Stimulated activated CD8-positive, alpha-beta memory T cell treated with anti-CD3 and anti-CD28 coated beads, Interleukin-15, amount 100 ng/mL, for 1 hour (primary cell): ENCODE results near the gene GLI2.

Experiments
- DNase-seq: peaks from one replicate; pipeline ENCODE4 v3.0.0-alpha.2; 2020; ENCODE audit warnings: low read depth

GLI2 gene

DNA sequence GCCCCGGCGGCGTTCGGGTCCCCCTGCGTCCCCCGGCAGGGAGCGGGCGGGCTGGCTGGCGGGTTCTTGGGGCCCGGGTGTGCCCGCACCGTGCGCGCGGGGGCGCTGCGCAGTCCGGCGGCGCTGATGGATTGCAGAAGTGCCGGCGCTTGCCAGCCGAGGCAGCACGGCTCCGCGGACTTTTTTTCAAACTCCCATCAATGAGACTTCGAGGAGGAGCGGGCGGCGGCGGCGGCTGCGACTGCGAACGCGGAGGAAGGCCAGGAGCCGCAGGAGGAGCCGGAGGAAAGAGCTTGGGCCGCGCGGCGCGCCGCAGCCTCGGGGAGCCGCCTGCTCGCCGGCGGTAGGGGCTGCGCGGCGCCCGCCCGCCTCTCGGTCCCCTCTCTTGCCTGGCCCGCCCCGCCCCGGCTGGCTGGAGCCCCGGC, at the start of gene GLI2:
Gene GLI2 (plus strand): TSS at position 123 of the 425 bp plus-strand sequence. CDS start 61,453 bp downstream, outside the sequence.
- DNase-seq: no peak

GRCh38 chr2:120685974-120686297, 49.7 kb upstream of the GLI2 start:
- DNase-seq: no peak

DNA sequence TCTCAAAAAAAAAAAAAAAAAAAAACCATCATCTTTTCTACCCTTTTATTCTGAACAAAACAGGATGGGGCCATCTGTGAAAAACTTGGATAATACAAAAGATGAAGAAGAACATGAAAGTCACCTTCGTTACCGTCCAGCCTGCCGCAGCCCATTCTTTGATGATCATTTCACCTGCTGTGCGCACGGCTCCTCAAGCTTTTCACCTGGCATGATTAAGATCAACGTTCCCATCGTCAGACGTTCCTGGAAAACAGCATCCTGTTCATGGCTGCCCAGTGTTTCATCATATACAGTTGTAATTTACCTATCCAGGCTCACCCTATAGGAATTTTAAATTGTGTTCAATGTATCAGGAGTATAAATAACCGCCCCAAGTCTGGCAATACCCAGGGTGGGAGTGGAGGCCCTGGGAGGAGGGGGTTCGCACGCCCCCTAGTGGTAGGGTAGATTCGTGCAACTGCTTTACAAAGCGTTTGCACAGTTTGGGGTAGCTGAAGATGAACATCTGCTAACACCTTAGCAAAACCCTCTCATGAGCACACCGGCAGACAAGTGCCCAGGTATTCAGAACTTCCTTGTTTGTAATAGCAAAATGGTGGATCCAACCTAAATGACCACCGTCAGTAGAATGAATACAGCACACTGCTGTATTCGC, 49.0 kb upstream of the GLI2 start:
- DNase-seq: no peak

GRCh38 chr2:120687210-120687609, 48.5 kb upstream of the GLI2 start:
- DNase-seq: no peak

GRCh38 chr2:120690521-120690920, 45.1 kb upstream of the GLI2 start:
- no peak for DNase-seq

GRCh38 chr2:120691410-120691809, 44.3 kb upstream of the GLI2 start:
- DNase-seq: no peak

DNA sequence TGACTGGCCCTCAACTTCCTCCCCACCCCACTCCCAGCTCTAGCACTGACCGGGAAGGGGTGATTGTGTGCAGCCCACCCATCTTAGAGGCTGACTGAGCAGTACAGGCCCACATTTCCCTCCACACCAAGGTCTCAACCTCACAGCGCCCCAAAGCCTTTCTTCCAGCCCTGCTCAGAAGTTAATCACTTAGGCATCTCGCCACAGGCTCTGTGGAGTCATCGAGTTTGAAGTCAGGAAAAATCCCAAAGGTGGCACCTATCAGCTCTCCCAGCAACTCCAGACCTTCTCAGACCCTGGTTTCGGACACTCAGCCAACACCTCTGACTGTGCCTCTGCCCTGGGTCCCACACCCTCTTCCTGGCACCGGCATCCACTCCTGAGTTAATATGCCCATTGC, 43.0 kb upstream of the GLI2 start:
- DNase-seq: no peak

DNA sequence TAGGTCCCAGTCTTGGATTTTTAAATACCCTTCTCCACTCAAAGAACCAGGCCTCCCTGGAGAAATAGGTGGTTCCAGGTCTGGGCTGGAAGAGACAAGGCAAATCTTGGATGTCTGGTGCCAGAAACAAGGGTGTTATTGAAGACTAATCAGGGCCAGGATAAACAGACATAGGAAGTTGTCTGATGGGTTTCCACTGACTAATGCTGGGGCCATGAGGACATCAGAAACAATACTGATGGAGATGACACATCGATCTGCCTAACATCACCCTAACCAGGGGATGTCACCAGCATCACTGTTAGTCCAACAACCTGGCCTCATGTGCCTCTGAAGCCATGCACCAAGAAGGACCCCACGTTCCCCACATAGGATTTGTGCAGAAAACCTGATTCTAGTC, 42.5 kb upstream of the GLI2 start:
- DNase-seq: no peak

- no peak for DNase-seq
Observed at GRCh38 chr2:120694034-120694433, 41.6 kb upstream of the GLI2 start.

- no peak for DNase-seq
Observed at GRCh38 chr2:120697471-120697870, 38.2 kb upstream of the GLI2 start.

DNA sequence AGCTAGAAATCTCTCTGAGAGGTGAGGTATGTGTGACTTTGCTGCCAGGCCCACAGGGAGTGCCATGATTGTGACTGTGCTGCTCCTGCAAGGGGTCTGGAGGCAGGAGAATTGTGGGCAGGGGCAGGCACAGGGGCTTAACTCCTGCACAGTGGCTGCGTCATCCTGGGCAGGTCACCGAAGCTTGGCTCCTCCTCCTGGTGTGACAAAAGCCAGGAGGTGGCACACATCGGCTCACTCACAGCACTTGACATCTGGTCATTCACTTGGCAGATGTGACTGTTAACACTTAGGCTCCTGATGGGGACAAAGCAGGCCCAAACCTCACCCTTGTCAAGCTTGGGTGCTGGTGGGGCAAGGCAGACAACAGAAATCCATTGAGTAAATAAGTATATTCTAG, 36.4 kb upstream of the GLI2 start:
- no peak for DNase-seq

DNA sequence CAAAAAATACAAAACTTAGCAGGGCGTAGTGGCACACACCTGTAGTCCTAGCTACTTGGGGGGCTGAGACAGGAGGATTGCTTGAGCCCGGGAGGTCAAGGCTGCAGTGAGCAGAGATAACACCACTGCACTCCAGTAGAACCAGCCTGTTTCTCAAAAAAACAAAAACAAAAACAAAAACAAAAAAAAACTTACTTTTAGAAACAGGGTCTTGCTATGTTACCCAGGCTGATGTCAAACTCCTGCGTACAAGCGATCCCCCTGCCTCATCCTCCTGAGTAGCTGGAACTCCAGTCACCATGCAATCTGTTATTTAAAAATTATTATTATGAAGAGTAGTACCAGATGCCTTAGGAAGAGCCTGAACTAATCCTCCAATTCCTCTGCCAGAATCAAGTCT, 35.0 kb upstream of the GLI2 start:
- DNase-seq: no peak

- no peak for DNase-seq
Observed at GRCh38 chr2:120701096-120701495, 34.6 kb upstream of the GLI2 start.

DNA sequence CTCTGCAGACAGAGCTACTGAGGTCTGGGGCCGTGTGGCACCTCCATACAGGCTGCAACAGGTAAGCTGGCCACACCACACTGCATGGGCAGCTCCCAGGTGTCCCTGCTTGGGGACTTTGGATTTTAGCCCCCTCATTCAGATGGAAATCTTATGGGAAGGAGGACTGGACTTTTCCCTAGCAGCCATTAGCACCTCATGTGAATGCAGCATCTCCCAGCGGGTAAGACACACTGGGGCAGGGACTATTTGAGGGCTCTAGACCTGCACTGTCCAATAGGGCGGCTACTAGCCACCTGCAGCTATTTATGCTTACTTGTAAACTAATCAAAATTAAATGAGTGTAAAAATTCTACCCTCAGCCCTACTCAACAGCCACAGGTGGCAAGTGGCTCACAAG, 34.2 kb upstream of the GLI2 start:
- no peak for DNase-seq

GRCh38 chr2:120702061-120702460, 33.6 kb upstream of the GLI2 start:
- DNase-seq: no peak

- DNase-seq: no peak
Observed at GRCh38 chr2:120702801-120703200, 32.9 kb upstream of the GLI2 start.

GRCh38 chr2:120703330-120703994, 32.2 kb upstream of the GLI2 start:
- no peak for DNase-seq

DNA sequence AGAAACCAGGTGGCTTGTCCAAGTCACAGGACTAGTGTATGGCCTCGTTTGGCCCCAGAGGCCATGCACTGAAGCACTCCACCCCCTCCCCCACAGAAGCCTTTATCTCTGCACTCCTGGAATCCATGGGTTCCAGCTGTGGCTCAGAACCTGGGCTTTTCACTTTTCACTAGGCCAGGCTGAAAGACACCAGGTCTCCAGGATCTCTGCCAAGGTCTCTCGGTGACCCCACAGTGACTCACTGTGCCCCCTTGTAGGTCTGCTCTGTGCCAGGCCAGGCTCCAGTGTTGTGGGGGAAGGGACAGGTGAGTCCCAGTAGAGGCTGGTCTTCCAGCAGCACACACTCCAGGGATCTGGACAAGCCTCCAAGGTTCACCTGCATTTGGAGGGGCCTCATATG, 31.0 kb upstream of the GLI2 start:
- no peak for DNase-seq

- DNase-seq: no peak
Observed at GRCh38 chr2:120707816-120708215, 27.9 kb upstream of the GLI2 start.

DNA sequence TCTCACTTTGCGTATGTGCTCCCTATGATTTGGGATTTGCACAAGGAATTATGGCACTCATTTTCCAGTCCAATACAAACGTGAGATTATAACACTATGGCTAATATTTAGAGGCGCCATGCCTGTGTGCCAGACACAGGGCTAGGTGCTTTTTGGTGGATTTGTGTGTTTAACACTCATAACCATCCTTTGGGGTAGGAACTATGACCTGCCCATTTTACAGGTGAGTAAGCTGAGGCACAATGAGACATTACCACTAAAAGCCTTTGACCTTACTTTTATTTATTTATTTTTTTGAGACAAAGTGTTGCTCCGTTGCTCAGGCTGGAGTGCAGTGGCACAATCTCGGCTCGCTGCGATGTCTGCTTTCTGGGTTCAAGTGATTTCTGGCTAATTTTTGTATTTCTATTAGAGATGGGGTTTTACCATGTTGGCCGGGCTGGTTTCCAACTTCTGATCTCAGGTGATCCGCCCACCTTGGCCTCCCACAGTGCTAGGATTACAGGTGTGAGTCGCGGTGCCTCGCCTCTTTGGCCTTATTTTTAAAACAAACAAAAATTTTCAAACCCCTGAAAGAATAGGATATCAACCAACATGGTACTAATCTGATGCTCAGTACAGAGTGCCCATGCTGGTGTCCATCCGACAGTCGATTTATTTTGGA, 26.6 kb upstream of the GLI2 start:
- DNase-seq: no peak

DNA sequence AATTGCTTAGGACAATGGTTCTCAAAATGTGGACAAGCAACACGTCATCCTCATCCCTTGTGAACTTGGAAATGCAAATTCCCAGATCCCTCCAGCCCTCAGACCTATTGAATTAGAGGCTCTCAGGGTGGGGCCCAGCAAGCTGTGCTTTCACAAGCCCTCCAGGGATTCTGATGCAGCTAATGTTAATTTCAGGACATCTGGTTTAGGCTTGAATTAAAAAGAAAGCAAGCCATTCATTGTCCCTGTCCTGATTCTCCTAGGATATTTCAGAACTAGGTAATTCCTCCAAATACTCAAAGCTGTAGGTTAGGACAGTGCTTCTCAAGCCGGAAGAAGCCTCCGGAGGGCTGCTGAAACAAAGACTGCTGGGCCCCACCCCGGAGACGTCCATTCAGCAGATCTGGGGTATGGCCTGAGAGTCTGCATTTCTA, 26.0 kb upstream of the GLI2 start:
- no peak for DNase-seq

DNA sequence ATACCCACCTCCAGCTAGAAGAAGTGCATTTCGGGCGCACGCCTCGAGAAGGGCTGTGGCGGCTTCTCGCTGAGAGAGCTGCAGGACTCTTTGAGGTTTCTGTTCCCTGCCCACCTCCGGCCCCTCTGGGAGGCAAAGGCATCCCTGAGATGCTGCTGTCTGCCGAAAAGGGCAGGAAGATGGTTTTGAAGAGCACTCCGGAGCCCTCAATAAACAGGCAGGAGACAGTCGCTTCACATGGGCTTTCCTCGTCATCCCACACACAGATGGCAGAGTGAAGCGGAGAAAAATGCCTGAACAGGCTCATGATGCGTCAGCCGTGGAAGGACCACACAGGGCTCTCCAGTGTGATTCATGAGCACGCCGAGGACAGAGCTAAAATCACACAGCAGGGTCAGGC, 25.4 kb upstream of the GLI2 start:
- DNase-seq: no peak

DNA sequence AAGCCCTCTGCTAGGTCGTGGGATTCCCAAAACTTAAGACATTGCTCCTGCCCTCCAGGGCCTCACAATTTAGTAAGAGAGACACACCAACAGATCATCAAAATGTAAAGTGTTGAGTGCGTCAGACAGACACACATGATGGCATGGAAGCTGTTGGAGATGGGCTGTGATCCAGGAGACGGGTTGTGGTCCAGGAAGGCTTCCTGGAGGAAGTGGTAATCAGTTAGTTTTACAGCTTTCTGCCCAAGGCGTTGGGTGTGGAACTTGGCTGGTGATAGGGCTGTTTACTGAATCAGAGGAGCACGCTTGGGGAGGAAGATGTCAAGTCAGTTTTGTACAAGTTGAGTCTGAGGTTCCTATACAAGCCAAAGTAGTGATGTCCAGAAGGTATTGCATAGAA, 24.0 kb upstream of the GLI2 start:
- DNase-seq: no peak
